Hematopoietic multipotent progenitor cell treated with erythropoietin and hydrocortisone succinate and interleukin-3 and kit ligand, for 6 days (in vitro differentiated cells): Measurements from ENCODE around the gene VARS1.
"Not testable (repeated sequence)": the region's sequence is repeated elsewhere in the genome, so short reads cannot be mapped to it uniquely, and the experiment has no call there.

Experiments
- DNase-seq: peaks from one replicate; pipeline ENCODE4 v3.0.0-alpha.2; 2015

The VARS1 gene

GRCh38 chr6:31821301-31822035, 25.9 kb upstream of the VARS1 start:
- peak; percentile 69 for DNase-seq

GRCh38 chr6:31820399-31820798, 24.8 kb upstream of the VARS1 start:
- not testable (repeated sequence) for DNase-seq

GRCh38 chr6:31819871-31820299, 24.3 kb upstream of the VARS1 start:
- no peak for DNase-seq

GRCh38 chr6:31817929-31818511, 22.5 kb upstream of the VARS1 start:
- DNase-seq, result not testable (repeated sequence)

- DNase-seq, result peak; percentile 65
Observed at GRCh38 chr6:31817133-31817928, 21.8 kb upstream of the VARS1 start.

- peak; percentile 93 for DNase-seq
Observed at GRCh38 chr6:31815025-31815838, 19.7 kb upstream of the VARS1 start, which contains the start of the genes HSPA1A and HSPA1L. HSPA1A (plus strand) TSS chr6:31815543; CDS start chr6:31815757, 214 bp downstream. HSPA1L (minus strand) TSS chr6:31815283; CDS start chr6:31811972, 3,311 bp downstream.

GRCh38 chr6:31814677-31815024, 19.1 kb upstream of the VARS1 start:
- DNase-seq, result peak; percentile 94

GRCh38 chr6:31813465-31813849, 17.9 kb upstream of the VARS1 start:
- DNase-seq, result no peak

- no peak for DNase-seq
Observed at GRCh38 chr6:31811645-31812044, 16.1 kb upstream of the VARS1 start.

- not testable (repeated sequence) for DNase-seq
Observed at GRCh38 chr6:31808599-31808998, 13.0 kb upstream of the VARS1 start.

GRCh38 chr6:31806470-31807272, 11.1 kb upstream of the VARS1 start, which contains the start of gene LSM2:
LSM2 (minus strand) TSS chr6:31806966; CDS start chr6:31806757, 209 bp downstream.
- DNase-seq, result peak; percentile 99

GRCh38 chr6:31805939-31806469, 10.5 kb upstream of the VARS1 start:
- peak; percentile 22 for DNase-seq

- not testable (repeated sequence) for DNase-seq
Observed at GRCh38 chr6:31801031-31801927, 5.7 kb upstream of the VARS1 start.

- DNase-seq, result no peak
Observed at GRCh38 chr6:31799781-31800180, 4.2 kb upstream of the VARS1 start.

- DNase-seq, result no peak
Observed at GRCh38 chr6:31797588-31797987, 2.0 kb upstream of the VARS1 start.

- DNase-seq, result no peak
Observed at GRCh38 chr6:31796993-31797385, 1.4 kb upstream of the VARS1 start.

GRCh38 chr6:31794866-31795615, 511 bp downstream of the VARS1 start:
- DNase-seq, result no peak

GRCh38 chr6:31794294-31794865, 1.2 kb downstream of the VARS1 start:
- peak; percentile 68 for DNase-seq

GRCh38 chr6:31793927-31794245, 1.7 kb downstream of the VARS1 start:
- not testable (repeated sequence) for DNase-seq
